HepG2 (cell line): ENCODE data around the gene COL4A2. TPM values are rescaled to one million over a fixed set of nuclear protein-coding genes. Genes with fewer than 3 reads are reported as not detected.

Source experiments
- CBX2 ChIP-seq, 2 experiments: fragments of 200-600 bp in 1 of 2; sonication (generic); formaldehyde crosslinking in 1 of 2; IDR thresholded peaks; 2 replicates each; pipeline versions ENCODE4 v1.7.0 to v1.8.1; 2018 to 2022; ENCODE audit warnings: low read depth in 2 of 2, low read length in 1 of 2, mild to moderate bottlenecking in 1 of 2, missing genetic modification reagents in 1 of 2
- EP300 ChIP-seq, 3 experiments: sonication (generic) in 1 of 3; formaldehyde crosslinking in 1 of 3; IDR thresholded peaks; 2 replicates each; pipeline versions ENCODE4 v1.5.1 to v1.6.1; 2011 to 2020; ENCODE audit warnings: low read depth in 2 of 3, low read length in 2 of 3, borderline replicate concordance in 1 of 3, improper control_type of control experiment in 1 of 3, mild to moderate bottlenecking in 1 of 3, missing genetic modification reagents in 1 of 3, moderate library complexity in 1 of 3
- LCORL ChIP-seq, 2 experiments: fragments of 450-650 bp in 1 of 2; sonication (generic) in 1 of 2; formaldehyde crosslinking in 1 of 2; IDR thresholded peaks; 2 replicates each; pipeline versions ENCODE4 v1.5.0 to v1.6.1; 2017 to 2020; ENCODE audit warnings: antibody characterized with exemption in 1 of 2, missing genetic modification reagents in 1 of 2
- MTF2 ChIP-seq: sonication (generic); formaldehyde crosslinking; IDR thresholded peaks from 2 replicates; pipeline ENCODE4 v1.5.0; 2020; ENCODE audit warnings: missing genetic modification reagents, borderline replicate concordance
- PRPF4 ChIP-seq: fragments of 200-400 bp; formaldehyde crosslinking; IDR thresholded peaks from 2 replicates; pipeline ENCODE4 v1.6.1; 2016; ENCODE audit warnings: low read length, low read depth; ENCODE audit not compliant: poor library complexity, severe bottlenecking
- RARA ChIP-seq: IDR thresholded peaks from 2 replicates; pipeline ENCODE4 v1.6.1; 2016; ENCODE audit warnings: missing genetic modification reagents, missing compliant biosample characterization
- RXRB ChIP-seq: IDR thresholded peaks from 2 replicates; pipeline ENCODE4 v1.6.1; 2016; ENCODE audit warnings: borderline replicate concordance, missing genetic modification reagents, missing compliant biosample characterization
- SMAD1 ChIP-seq: sonication (generic); formaldehyde crosslinking; IDR thresholded peaks from 2 replicates; pipeline ENCODE4 v1.4.0; 2020; ENCODE audit warnings: missing genetic modification reagents, low read depth, mild to moderate bottlenecking, borderline replicate concordance
- ZNF160 ChIP-seq: sonication (generic); formaldehyde crosslinking; IDR thresholded peaks from 2 replicates; pipeline ENCODE4 v1.8.0; 2022; ENCODE audit warnings: mild to moderate bottlenecking, inconsistent platforms, missing genetic modification reagents
- ZNF547 ChIP-seq: sonication (generic); formaldehyde crosslinking; IDR thresholded peaks from 2 replicates; pipeline ENCODE4 v1.5.1; 2020; ENCODE audit warnings: mild to moderate bottlenecking, missing genetic modification reagents
- ZNF563 ChIP-seq: sonication (generic); formaldehyde crosslinking; IDR thresholded peaks from 2 replicates; pipeline ENCODE4 v1.8.0; 2022; ENCODE audit warnings: mild to moderate bottlenecking, moderate library complexity, missing genetic modification reagents
- ZNF589 ChIP-seq: sonication (generic); formaldehyde crosslinking; conservative IDR thresholded peaks from 2 replicates; pipeline ENCODE4 v1.8.0; 2022; ENCODE audit warnings: mild to moderate bottlenecking, moderate library complexity, missing genetic modification reagents
- polyA plus RNA-seq, 8 experiments: library from polyadenylated mRNA; depleted of rRNA in 3 of 8; stranded (reverse) in 7 of 8; unstranded in 1 of 8; fragments of >200 nt; fragmentation: Illumina TruSeq in 4 of 8; extraction: Trizol in 4 of 8; gene quantifications; 2 replicates each; pipeline versions ENCODE4 v1.2.1 to v1.2.3, GENCODE V29; 2011 to 2016; ENCODE audit warnings: low read depth in 4 of 8, missing spikeins in 1 of 8, mixed read lengths in 1 of 8; ENCODE audit not compliant: insufficient read depth in 1 of 8
- total RNA-seq, 5 experiments: library from RNA; depleted of rRNA; stranded (reverse); fragments of >200 nt; fragmentation: Illumina TruSeq; extraction: Trizol; gene quantifications; 2 replicates each; pipeline ENCODE4 v1.2.3, GENCODE V29; 2016; ENCODE audit warnings: low read depth in 1 of 5
- TF ChIP-seq, protein P1 (sequence below): sonication (generic); formaldehyde crosslinking; conservative IDR thresholded peaks from 2 replicates; pipeline ENCODE4 v1.8.0; 2022; ENCODE audit warnings: mild to moderate bottlenecking, moderate library complexity, missing genetic modification reagents
- TF ChIP-seq, protein P2 (sequence below): sonication (generic); formaldehyde crosslinking; IDR thresholded peaks from 2 replicates; pipeline ENCODE4 v1.4.0; 2020; ENCODE audit warnings: missing genetic modification reagents
- TF ChIP-seq, protein P3 (sequence below): sonication (generic); formaldehyde crosslinking; IDR thresholded peaks from 2 replicates; pipeline ENCODE4 v1.4.0; 2020; ENCODE audit warnings: missing genetic modification reagents
- TF ChIP-seq, protein P4 (sequence below): sonication (generic); formaldehyde crosslinking; IDR thresholded peaks from 2 replicates; pipeline ENCODE4 v1.9.0; 2022; ENCODE audit warnings: missing genetic modification reagents, mild to moderate bottlenecking, borderline replicate concordance

Gene COL4A2
- total and polyA plus RNA-seq, 2 of the 13 experiments (the other 11 are each of a cell fraction or from before 2014, with no cell fraction given): 0.22 to 1.9 TPM

DNA sequence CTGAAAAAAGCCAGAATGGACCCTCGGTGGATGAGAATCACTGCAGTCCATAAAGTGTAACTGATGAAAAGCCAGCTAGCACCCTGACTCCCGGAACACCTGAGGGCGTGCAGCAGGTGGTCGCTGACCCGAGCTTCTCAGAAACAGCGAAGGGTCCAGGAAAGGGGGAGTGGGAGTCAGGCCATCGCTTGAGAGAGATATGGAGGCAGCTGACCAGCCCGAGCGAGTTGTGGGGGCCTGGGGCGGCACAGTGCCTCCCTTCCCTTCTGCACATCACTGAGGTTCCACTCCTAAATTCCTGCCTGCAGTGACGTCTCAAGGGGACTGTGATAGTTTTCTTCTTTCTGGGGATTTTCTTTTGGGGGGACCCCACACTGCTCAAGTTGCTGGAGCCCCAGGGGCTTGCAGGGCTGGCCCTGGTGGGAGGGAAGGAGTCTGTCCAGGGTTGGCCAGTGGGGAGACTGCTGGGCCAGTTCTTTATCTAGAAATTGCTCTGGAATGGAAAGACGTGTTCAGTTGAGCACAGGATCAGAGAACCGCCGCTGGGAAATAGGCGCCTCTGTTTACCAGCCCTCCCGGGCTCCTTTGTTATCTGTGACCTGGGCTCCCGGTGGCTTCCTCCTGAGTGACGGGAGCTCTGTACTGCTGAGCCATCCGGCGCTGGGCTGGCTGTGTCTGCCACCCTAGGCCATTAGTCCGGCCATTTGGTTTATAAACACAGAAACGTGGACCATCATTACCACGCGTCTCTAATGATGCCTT, 183.1 kb downstream of the COL4A2 start (continued):
- TF ChIP-seq, protein P1, sequence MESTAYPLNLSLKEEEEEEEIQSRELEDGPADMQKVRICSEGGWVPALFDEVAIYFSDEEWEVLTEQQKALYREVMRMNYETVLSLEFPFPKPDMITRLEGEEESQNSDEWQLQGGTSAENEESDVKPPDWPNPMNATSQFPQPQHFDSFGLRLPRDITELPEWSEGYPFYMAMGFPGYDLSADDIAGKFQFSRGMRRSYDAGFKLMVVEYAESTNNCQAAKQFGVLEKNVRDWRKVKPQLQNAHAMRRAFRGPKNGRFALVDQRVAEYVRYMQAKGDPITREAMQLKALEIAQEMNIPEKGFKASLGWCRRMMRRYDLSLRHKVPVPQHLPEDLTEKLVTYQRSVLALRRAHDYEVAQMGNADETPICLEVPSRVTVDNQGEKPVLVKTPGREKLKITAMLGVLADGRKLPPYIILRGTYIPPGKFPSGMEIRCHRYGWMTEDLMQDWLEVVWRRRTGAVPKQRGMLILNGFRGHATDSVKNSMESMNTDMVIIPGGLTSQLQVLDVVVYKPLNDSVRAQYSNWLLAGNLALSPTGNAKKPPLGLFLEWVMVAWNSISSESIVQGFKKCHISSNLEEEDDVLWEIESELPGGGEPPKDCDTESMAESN (CRISPR knock-in tag): no peak
- TF ChIP-seq, protein P2, sequence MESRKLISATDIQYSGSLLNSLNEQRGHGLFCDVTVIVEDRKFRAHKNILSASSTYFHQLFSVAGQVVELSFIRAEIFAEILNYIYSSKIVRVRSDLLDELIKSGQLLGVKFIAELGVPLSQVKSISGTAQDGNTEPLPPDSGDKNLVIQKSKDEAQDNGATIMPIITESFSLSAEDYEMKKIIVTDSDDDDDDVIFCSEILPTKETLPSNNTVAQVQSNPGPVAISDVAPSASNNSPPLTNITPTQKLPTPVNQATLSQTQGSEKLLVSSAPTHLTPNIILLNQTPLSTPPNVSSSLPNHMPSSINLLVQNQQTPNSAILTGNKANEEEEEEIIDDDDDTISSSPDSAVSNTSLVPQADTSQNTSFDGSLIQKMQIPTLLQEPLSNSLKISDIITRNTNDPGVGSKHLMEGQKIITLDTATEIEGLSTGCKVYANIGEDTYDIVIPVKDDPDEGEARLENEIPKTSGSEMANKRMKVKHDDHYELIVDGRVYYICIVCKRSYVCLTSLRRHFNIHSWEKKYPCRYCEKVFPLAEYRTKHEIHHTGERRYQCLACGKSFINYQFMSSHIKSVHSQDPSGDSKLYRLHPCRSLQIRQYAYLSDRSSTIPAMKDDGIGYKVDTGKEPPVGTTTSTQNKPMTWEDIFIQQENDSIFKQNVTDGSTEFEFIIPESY (CRISPR knock-in tag): no peak
- no peak for TF ChIP-seq MTF2 (CRISPR knock-in tag)
- peak; percentile 49 for TF ChIP-seq RARA
- peak; percentile 42; the same call in 1 of the 2 replicates for TF ChIP-seq RXRB (CRISPR knock-in tag)
- TF ChIP-seq ZNF160 (CRISPR knock-in tag): no peak
- TF ChIP-seq, protein P3, sequence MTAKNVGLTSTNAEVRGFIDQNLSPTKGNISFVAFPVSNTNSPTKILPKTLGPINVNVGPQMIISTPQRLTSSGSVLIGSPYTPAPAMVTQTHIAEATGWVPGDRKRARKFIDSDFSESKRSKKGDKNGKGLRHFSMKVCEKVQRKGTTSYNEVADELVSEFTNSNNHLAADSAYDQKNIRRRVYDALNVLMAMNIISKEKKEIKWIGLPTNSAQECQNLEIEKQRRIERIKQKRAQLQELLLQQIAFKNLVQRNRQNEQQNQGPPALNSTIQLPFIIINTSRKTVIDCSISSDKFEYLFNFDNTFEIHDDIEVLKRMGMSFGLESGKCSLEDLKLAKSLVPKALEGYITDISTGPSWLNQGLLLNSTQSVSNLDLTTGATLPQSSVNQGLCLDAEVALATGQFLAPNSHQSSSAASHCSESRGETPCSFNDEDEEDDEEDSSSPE: no peak
- TF ChIP-seq, protein P4, sequence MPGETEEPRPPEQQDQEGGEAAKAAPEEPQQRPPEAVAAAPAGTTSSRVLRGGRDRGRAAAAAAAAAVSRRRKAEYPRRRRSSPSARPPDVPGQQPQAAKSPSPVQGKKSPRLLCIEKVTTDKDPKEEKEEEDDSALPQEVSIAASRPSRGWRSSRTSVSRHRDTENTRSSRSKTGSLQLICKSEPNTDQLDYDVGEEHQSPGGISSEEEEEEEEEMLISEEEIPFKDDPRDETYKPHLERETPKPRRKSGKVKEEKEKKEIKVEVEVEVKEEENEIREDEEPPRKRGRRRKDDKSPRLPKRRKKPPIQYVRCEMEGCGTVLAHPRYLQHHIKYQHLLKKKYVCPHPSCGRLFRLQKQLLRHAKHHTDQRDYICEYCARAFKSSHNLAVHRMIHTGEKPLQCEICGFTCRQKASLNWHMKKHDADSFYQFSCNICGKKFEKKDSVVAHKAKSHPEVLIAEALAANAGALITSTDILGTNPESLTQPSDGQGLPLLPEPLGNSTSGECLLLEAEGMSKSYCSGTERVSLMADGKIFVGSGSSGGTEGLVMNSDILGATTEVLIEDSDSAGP: peak; percentile 25; the same call in 1 of the 2 replicates
- no peak for TF ChIP-seq ZNF563 (CRISPR knock-in tag)
- no peak for TF ChIP-seq PRPF4
- 0 out of 4 replicates have a peak, but pooled peaks of 1 of the 2 experiments have one; percentile 6 for TF ChIP-seq EP300 (IDR thresholded peaks at IDR 0.05; ENCODE audit: low read depth in 2 of 2, low read length in 2 of 2)
- no peak for TF ChIP-seq EP300 (CRISPR knock-in tag; IDR thresholded peaks at IDR 0.05; ENCODE audit: borderline replicate concordance)
- TF ChIP-seq LCORL (IDR thresholded peaks at IDR 0.05): no peak
- TF ChIP-seq LCORL (CRISPR knock-in tag; IDR thresholded peaks at IDR 0.05): no peak
- no peak for TF ChIP-seq ZNF547 (CRISPR knock-in tag)
- TF ChIP-seq CBX2 (IDR thresholded peaks at IDR 0.05; ENCODE audit: low read depth, low read length): no peak
- no peak for TF ChIP-seq CBX2 (CRISPR knock-in tag; IDR thresholded peaks at IDR 0.05; ENCODE audit: low read depth)
- TF ChIP-seq SMAD1: no peak
- no peak for TF ChIP-seq ZNF589 (CRISPR knock-in tag)
